HG02588 (cell line): Measurements from ENCODE around the gene MRPL38.
A peak's percentile ranks its signal among the peaks of the same experiment; 100 is the strongest.
"Not testable (repeated sequence)": the region's sequence is repeated elsewhere in the genome, so short reads cannot be mapped to it uniquely, and the experiment has no call there.

Experiments used
- ATAC-seq: cut with Tn5 transposase; IDR thresholded peaks from one replicate; pipeline ENCODE4 v1.9.1; 2021; ENCODE audit warnings: mild to moderate bottlenecking, moderate library complexity; ENCODE audit not compliant: unreplicated experiment

Gene MRPL38

GRCh38 chr17:75876938-75877751 lies 27.5 kb downstream of the MRPL38 start:
- ATAC-seq = no peak

GRCh38 chr17:75876190-75876937 lies 28.3 kb downstream of the MRPL38 start:
- no peak for ATAC-seq

GRCh38 chr17:75875940-75876189 lies 28.8 kb downstream of the MRPL38 start:
- no peak for ATAC-seq

GRCh38 chr17:75875182-75875939 lies 29.3 kb downstream of the MRPL38 start:
- ATAC-seq = no peak

GRCh38 chr17:75874323-75875181 lies 30.1 kb downstream of the MRPL38 start:
- no peak for ATAC-seq

- ATAC-seq = no peak
These were observed 30.9 kb downstream of the MRPL38 start for GRCh38 chr17:75873587-75874322.

GRCh38 chr17:75872434-75873351 lies 32.0 kb downstream of the MRPL38 start:
- ATAC-seq = no peak

- ATAC-seq = not testable (repeated sequence)
These were observed 34.5 kb downstream of the MRPL38 start for GRCh38 chr17:75870228-75870627.

- ATAC-seq = no peak
These were observed 35.2 kb downstream of the MRPL38 start for GRCh38 chr17:75869282-75870141.

- ATAC-seq = not testable (repeated sequence)
These were observed 35.9 kb downstream of the MRPL38 start for GRCh38 chr17:75868730-75869281.

GRCh38 chr17:75865404-75866188 lies 39.1 kb downstream of the MRPL38 start:
- not testable (repeated sequence) for ATAC-seq

GRCh38 chr17:75864887-75865286 lies 39.8 kb downstream of the MRPL38 start:
- ATAC-seq = not testable (repeated sequence)

GRCh38 chr17:75864448-75864871 lies 40.2 kb downstream of the MRPL38 start:
- ATAC-seq = peak; percentile 87

- ATAC-seq = no peak
These were observed 42.8 kb downstream of the MRPL38 start for GRCh38 chr17:75861927-75862317.

- ATAC-seq = not testable (repeated sequence)
These were observed 45.3 kb downstream of the MRPL38 start for GRCh38 chr17:75859358-75859757.

GRCh38 chr17:75856062-75856756 lies 48.5 kb downstream of the MRPL38 start:
- no peak for ATAC-seq
